ENCODE results near the gene C19orf81. TPM values are rescaled to one million over a fixed set of nuclear protein-coding genes. Genes with fewer than 3 reads are reported as not detected.
A peak's percentile ranks its signal among the peaks of the same experiment; 100 is the strongest.

Gene C19orf81
- total and polyA plus RNA-seq, 5 donors from 2014 or later: not detected

- Histone ChIP-seq H3K27ac (ENCODE audit: insufficient read depth, low read length, poor library complexity, severe bottlenecking) (no peak overlapping the region), H3K27me3 (ENCODE audit: control insufficient read depth, insufficient read depth, low read length) (peaks cover 4% of the 10 kb centered on the region), H3K36me3 (ENCODE audit: control insufficient read depth, insufficient read depth, low read length) (no peaks in the 10 kb centered on the region), H3K4me3 (ENCODE audit: low read depth, low read length) (no peak overlapping the region), H3K4me1 (ENCODE audit: control insufficient read depth, insufficient read depth, low read length, poor library complexity, severe bottlenecking) (no peaks in the 10 kb centered on the region), H3K9me3 (ENCODE audit: control insufficient read depth in 2 of 2, low read length in 2 of 2) (peaks cover 0 to 6% of the 10 kb centered on the region in 2 experiments)
- H3K4me1 Mint-ChIP-seq: peaks cover 0 to 10% (median 0%) of the 10 kb centered on the region in 4 donors
- H3K27ac Mint-ChIP-seq: peak overlapping the region in 1 of 3 donors; percentile 60
- no peaks in the 10 kb centered on the region for H3K36me3 Mint-ChIP-seq
- peaks cover 19% of the 10 kb centered on the region for H3K27me3 Mint-ChIP-seq
- peaks cover 0 to 10% (median 0%) of the 10 kb centered on the region in 7 donors for H3K9me3 Mint-ChIP-seq
- peak overlapping the region in 2 of 4 donors; percentile 15 to 40 for H3K4me3 Mint-ChIP-seq
- DNase-seq (peak; percentile 42 to 76 (median 62)), ATAC-seq (ENCODE audit: low read depth in 2 of 2) (peak; percentile 64 to 78)
Measured at GRCh38 chr19:50679177-50680125, 30.2 kb downstream of the C19orf81 start.

- Mint-ChIP-seq H3K27ac (no peak overlapping the region), H3K4me1 (no peaks in the 10 kb centered on the region), H3K9me3 (peaks cover 0 to 1% (median 0%) of the 10 kb centered on the region in 7 donors), H3K36me3 (no peaks in the 10 kb centered on the region), H3K4me3 (peak overlapping the region in 1 of 4 donors; percentile 66), H3K27me3 (peaks cover 22% of the 10 kb centered on the region)
- Histone ChIP-seq H3K36me3 (ENCODE audit: control insufficient read depth, insufficient read depth, low read length) (no peaks in the 10 kb centered on the region), H3K4me1 (ENCODE audit: control insufficient read depth, insufficient read depth, low read length, poor library complexity, severe bottlenecking) (no peaks in the 10 kb centered on the region), H3K9me3 (ENCODE audit: control insufficient read depth in 2 of 2, low read length in 2 of 2) (no peaks in the 10 kb centered on the region), H3K27ac (ENCODE audit: insufficient read depth, low read length, poor library complexity, severe bottlenecking) (no peak overlapping the region), H3K27me3 (ENCODE audit: control insufficient read depth, insufficient read depth, low read length) (no peaks in the 10 kb centered on the region), H3K4me3 (ENCODE audit: low read depth, low read length) (no peak overlapping the region)
- no peak for DNase-seq
- ATAC-seq (ENCODE audit: low read depth in 2 of 2): no peak
Measured at GRCh38 chr19:50686310-50687032, 37.2 kb downstream of the C19orf81 start.

- Histone ChIP-seq H3K9me3 (ENCODE audit: control insufficient read depth in 2 of 2, low read length in 2 of 2) (no peaks in the 10 kb centered on the region), H3K4me1 (ENCODE audit: control insufficient read depth, insufficient read depth, low read length, poor library complexity, severe bottlenecking) (no peaks in the 10 kb centered on the region), H3K27me3 (ENCODE audit: control insufficient read depth, insufficient read depth, low read length) (no peaks in the 10 kb centered on the region), H3K4me3 (ENCODE audit: low read depth, low read length) (no peak overlapping the region), H3K36me3 (ENCODE audit: control insufficient read depth, insufficient read depth, low read length) (no peaks in the 10 kb centered on the region), H3K27ac (ENCODE audit: insufficient read depth, low read length, poor library complexity, severe bottlenecking) (no peak overlapping the region)
- Mint-ChIP-seq H3K4me1 (no peaks in the 10 kb centered on the region), H3K36me3 (no peaks in the 10 kb centered on the region), H3K9me3 (peaks cover 0 to 1% (median 0%) of the 10 kb centered on the region in 7 donors), H3K4me3 (no peak overlapping the region), H3K27ac (no peak overlapping the region), H3K27me3 (peaks cover 27% of the 10 kb centered on the region)
- no peak for ATAC-seq (ENCODE audit: low read depth in 2 of 2)
- no peak for DNase-seq
Measured at GRCh38 chr19:50688766-50689165, 39.5 kb downstream of the C19orf81 start.

GRCh38 chr19:50690439-50690838 lies 41.2 kb downstream of the C19orf81 start:
- H3K27me3 Mint-ChIP-seq: peaks cover 29% of the 10 kb centered on the region

GRCh38 chr19:50693064-50693975 lies 44.1 kb downstream of the C19orf81 start:
- H3K27me3 ChIP-seq (ENCODE audit: control insufficient read depth, insufficient read depth, low read length): no peaks in the 10 kb centered on the region
- H3K4me3 Mint-ChIP-seq: no peak overlapping the region
- H3K27ac Mint-ChIP-seq: no peak overlapping the region
- no peaks in the 10 kb centered on the region for H3K36me3 ChIP-seq (ENCODE audit: control insufficient read depth, insufficient read depth, low read length)
- peaks cover 0 to 3% (median 0%) of the 10 kb centered on the region in 7 donors for H3K9me3 Mint-ChIP-seq
- H3K36me3 Mint-ChIP-seq: no peaks in the 10 kb centered on the region
- DNase-seq (no peak), ATAC-seq (ENCODE audit: low read depth in 2 of 2) (no peak)
- no peak overlapping the region for H3K4me3 ChIP-seq (ENCODE audit: low read depth, low read length)
- H3K27me3 Mint-ChIP-seq: peaks cover 40% of the 10 kb centered on the region
- no peaks in the 10 kb centered on the region for H3K9me3 ChIP-seq (ENCODE audit: control insufficient read depth in 2 of 2, low read length in 2 of 2)
- no peaks in the 10 kb centered on the region for H3K4me1 ChIP-seq (ENCODE audit: control insufficient read depth, insufficient read depth, low read length, poor library complexity, severe bottlenecking)
- H3K27ac ChIP-seq (ENCODE audit: insufficient read depth, low read length, poor library complexity, severe bottlenecking): no peak overlapping the region
- peaks cover 0 to 2% (median 0%) of the 10 kb centered on the region in 4 donors for H3K4me1 Mint-ChIP-seq

More at GRCh38 chr19:50690439-50690838, 41.2 kb downstream of the C19orf81 start:
- ATAC-seq (ENCODE audit: low read depth in 2 of 2) (no peak), DNase-seq (no peak)
- Histone ChIP-seq H3K27ac (ENCODE audit: insufficient read depth, low read length, poor library complexity, severe bottlenecking) (no peak overlapping the region), H3K36me3 (ENCODE audit: control insufficient read depth, insufficient read depth, low read length) (no peaks in the 10 kb centered on the region), H3K4me3 (ENCODE audit: low read depth, low read length) (no peak overlapping the region), H3K27me3 (ENCODE audit: control insufficient read depth, insufficient read depth, low read length) (no peaks in the 10 kb centered on the region), H3K9me3 (ENCODE audit: control insufficient read depth in 2 of 2, low read length in 2 of 2) (no peaks in the 10 kb centered on the region), H3K4me1 (ENCODE audit: control insufficient read depth, insufficient read depth, low read length, poor library complexity, severe bottlenecking) (no peaks in the 10 kb centered on the region)
- H3K36me3 Mint-ChIP-seq: no peaks in the 10 kb centered on the region
- no peak overlapping the region for H3K4me3 Mint-ChIP-seq
- H3K27ac Mint-ChIP-seq: no peak overlapping the region
- peaks cover 0 to 1% (median 0%) of the 10 kb centered on the region in 7 donors for H3K9me3 Mint-ChIP-seq
- H3K4me1 Mint-ChIP-seq: peaks cover 0 to 2% (median 0%) of the 10 kb centered on the region in 4 donors

- Mint-ChIP-seq H3K27ac (no peak overlapping the region), H3K4me3 (no peak overlapping the region), H3K4me1 (peaks cover 0 to 2% (median 0%) of the 10 kb centered on the region in 4 donors), H3K27me3 (peaks cover 37% of the 10 kb centered on the region), H3K9me3 (peaks cover 0 to 3% (median 0%) of the 10 kb centered on the region in 7 donors), H3K36me3 (no peaks in the 10 kb centered on the region)
- DNase-seq (no peak), ATAC-seq (ENCODE audit: low read depth in 2 of 2) (no peak)
- Histone ChIP-seq H3K4me3 (ENCODE audit: low read depth, low read length) (no peak overlapping the region), H3K27me3 (ENCODE audit: control insufficient read depth, insufficient read depth, low read length) (no peaks in the 10 kb centered on the region), H3K4me1 (ENCODE audit: control insufficient read depth, insufficient read depth, low read length, poor library complexity, severe bottlenecking) (no peaks in the 10 kb centered on the region), H3K27ac (ENCODE audit: insufficient read depth, low read length, poor library complexity, severe bottlenecking) (no peak overlapping the region), H3K9me3 (ENCODE audit: control insufficient read depth in 2 of 2, low read length in 2 of 2) (no peaks in the 10 kb centered on the region), H3K36me3 (ENCODE audit: control insufficient read depth, insufficient read depth, low read length) (no peaks in the 10 kb centered on the region)
Measured at GRCh38 chr19:50694815-50695145, 45.5 kb downstream of the C19orf81 start.

Measured in CD4-positive, CD25-positive, alpha-beta regulatory T cell (primary cell).